Bronchial epithelial cell (primary cell): ENCODE data around the gene SYTL1. TPM values are rescaled to one million over a fixed set of nuclear protein-coding genes. Genes with fewer than 3 reads are reported as not detected.

ENCODE experiments used
- DNase-seq: peaks from one replicate; pipeline ENCODE4 v3.0.0-alpha.2; 2010; ENCODE audit warnings: low read depth
- FAIRE-seq: peaks from 2 replicates; lab custom pipeline; 2011; peaks lifted over from hg19 to GRCh38; lab: Jason Lieb, UNC
- H3K27me3 ChIP-seq: 2 replicates; pipeline ENCODE4 v1.5.1; 2011; ENCODE audit warnings: low read length; ENCODE audit not compliant: control insufficient read depth, insufficient read depth
- H3K36me3 ChIP-seq: 2 replicates; pipeline ENCODE4 v1.5.1; 2011; ENCODE audit warnings: low read length; ENCODE audit not compliant: control insufficient read depth, insufficient read depth
- H3K4me3 ChIP-seq: 2 replicates; pipeline ENCODE4 v1.5.1; 2011; ENCODE audit warnings: mild to moderate bottlenecking, low read depth, low read length, control low read depth
- CTCF ChIP-seq: IDR thresholded peaks from 2 replicates; pipeline ENCODE4 v1.5.1; 2011; ENCODE audit warnings: mild to moderate bottlenecking, moderate library complexity, low read length, control low read depth, inconsistent platforms; ENCODE audit not compliant: insufficient read depth, severe bottlenecking
- total RNA-seq: library from RNA; depleted of rRNA; stranded (reverse); fragments of >200 nt; gene quantifications from 2 replicates; pipeline ENCODE4 v1.2.1, GENCODE V29; 2014

Gene SYTL1
- total RNA-seq, 1 donor from 2014 or later, result 31.9 TPM

- no peak for DNase-seq
- no peak for FAIRE-seq
- Histone ChIP-seq H3K36me3 (peaks cover 69% of the 10 kb centered on the region), H3K4me3 (no peak overlapping the region), H3K27me3 (no peaks in the 10 kb centered on the region)
- TF ChIP-seq CTCF, result no peak
Measured at GRCh38 chr1:27360159-27361043, 18.6 kb downstream of the SYTL1 start.

DNA sequence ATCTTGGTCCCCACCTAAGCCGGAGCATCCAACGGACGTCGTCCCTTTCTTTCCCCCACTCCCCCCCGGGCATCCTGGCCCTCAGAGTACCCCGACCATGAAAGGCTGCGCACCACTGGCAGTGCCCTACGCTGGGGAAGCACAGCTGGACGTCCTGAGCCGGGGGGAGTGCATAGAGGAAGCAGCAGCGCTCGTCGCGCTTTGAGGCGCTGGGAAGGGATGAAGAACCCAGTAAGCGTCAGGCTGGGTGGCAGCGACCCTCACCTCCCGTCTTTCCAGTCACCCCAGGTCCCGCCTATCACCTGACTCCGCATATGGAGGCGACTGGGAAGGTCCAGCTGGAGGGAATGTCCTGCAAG lies 19.2 kb downstream of the SYTL1 start:
- FAIRE-seq (no peak), DNase-seq (no peak)
- TF ChIP-seq CTCF, result no peak
- no peak overlapping the region for H3K4me3 ChIP-seq
- H3K27me3 ChIP-seq, result no peaks in the 10 kb centered on the region
- peaks cover 68% of the 10 kb centered on the region for H3K36me3 ChIP-seq

GRCh38 chr1:27361553-27361952 lies 19.7 kb downstream of the SYTL1 start:
- DNase-seq (no peak), FAIRE-seq (no peak)
- Histone ChIP-seq H3K4me3 (no peak overlapping the region), H3K27me3 (no peaks in the 10 kb centered on the region), H3K36me3 (peaks cover 65% of the 10 kb centered on the region)
- TF ChIP-seq CTCF, result no peak

DNA sequence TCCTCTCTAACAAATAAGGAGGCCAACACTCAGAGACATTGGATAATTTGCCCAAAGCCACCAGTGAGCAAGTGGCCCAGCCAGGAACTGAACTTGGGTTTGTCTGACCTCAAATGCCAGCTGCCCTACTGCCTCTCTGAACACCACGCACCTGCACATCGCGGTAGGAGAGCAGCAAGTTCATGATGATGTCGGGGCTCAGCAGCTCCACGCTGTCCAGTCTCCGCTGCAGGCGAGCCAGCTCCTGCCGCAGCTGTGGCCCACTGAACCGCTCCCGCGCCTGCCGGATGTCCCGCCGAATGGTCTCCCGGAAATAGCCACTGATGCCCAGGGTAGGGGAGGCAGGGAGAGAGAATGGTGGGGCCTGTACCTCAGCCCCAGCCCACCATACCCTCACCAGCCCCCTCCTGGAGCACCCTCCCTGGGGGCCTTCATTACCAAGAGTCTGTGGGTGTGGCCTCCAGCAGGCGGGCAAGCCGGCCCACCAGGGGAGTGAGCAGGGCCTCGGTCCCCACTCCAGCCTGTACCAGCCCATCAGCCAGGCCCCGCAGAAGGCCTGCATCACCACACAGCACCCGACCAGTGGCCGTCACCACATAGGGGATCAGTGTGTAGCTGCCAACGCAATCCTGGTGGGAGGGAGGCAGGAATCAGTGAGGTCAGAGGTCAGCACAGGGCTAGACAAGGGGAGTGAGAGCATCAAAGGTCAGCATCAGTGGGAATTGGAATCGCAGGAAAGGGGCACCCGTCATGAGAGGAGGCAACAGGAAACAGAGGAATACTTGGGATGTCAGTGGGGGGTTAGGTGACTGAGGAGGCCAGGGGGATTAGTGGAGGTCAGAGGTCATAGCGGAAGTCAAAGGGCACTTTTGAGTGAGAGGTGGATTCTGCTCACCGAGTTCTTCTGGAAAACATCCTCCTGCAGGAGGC lies 22.2 kb downstream of the SYTL1 start:
- TF ChIP-seq CTCF, result no peak
- peaks cover 47% of the 10 kb centered on the region for H3K36me3 ChIP-seq
- FAIRE-seq (no peak), DNase-seq (no peak)
- H3K27me3 ChIP-seq, result no peaks in the 10 kb centered on the region
- no peak overlapping the region for H3K4me3 ChIP-seq

DNA sequence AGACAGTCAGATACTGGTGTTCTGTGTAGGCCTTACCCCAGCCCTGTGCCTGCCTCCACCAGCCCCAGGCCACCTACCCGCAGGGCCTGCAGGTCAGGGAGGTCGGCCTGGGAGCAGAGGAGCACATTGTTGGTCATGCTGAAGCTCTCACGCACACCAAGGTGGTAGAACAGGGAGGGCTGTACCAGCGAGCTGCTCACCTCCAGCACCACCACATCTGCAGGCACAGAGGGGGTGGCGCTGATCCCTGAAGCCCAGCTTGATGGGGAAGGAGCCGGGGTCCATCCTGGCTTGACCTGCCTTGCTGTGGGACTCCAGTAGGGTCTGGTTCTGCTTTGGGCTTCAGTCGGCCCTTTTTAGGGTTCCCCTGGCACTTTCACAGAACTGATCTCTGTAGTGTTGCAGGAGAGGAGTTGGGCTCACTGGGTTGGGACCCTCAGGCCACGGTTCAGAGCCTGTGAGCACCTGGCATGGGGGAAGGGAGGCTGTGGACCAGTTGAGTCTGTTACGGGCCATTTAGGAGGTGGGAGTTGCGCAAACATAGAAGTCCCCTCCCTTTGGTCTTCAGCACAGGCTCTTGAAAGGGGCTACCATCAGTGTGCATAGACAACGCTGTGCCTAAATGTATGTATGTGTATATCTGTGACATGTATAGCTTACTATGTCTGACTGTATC lies 23.0 kb downstream of the SYTL1 start:
- Histone ChIP-seq H3K27me3 (no peaks in the 10 kb centered on the region), H3K36me3 (peaks cover 41% of the 10 kb centered on the region), H3K4me3 (peak overlapping the region; percentile 75)
- no peak for TF ChIP-seq CTCF
- DNase-seq, result no peak
- no peak for FAIRE-seq
